Progenitor cell of endocrine pancreas (in vitro differentiated cells): Measurements from ENCODE around the gene PCDHB11. TPM values are rescaled to one million over a fixed set of nuclear protein-coding genes. Genes with fewer than 3 reads are reported as not detected.
A peak's percentile ranks its signal among the peaks of the same experiment; 100 is the strongest.
"Not testable (repeated sequence)": the region's sequence is repeated elsewhere in the genome, so short reads cannot be mapped to it uniquely, and the experiment has no call there.

Experiments used
- DNase-seq: peaks from one replicate; pipeline ENCODE4 v3.0.0; 2021; ENCODE audit warnings: low spot score; ENCODE audit not compliant: unreplicated experiment
- H3K27ac Mint-ChIP-seq: 2 replicates; pipeline ENCODE4 v1.8.0; 2021; ENCODE audit warnings: mild to moderate bottlenecking, moderate library complexity, mixed read lengths
- H3K27me3 Mint-ChIP-seq: 2 replicates; pipeline ENCODE4 v1.8.0; 2021; ENCODE audit warnings: mixed read lengths
- H3K36me3 Mint-ChIP-seq: 2 replicates; pipeline ENCODE4 v1.8.0; 2022; ENCODE audit warnings: mixed read lengths; ENCODE audit not compliant: insufficient read depth
- H3K4me1 Mint-ChIP-seq: 2 replicates; pipeline ENCODE4 v1.8.0; 2021; ENCODE audit warnings: low read depth, mixed read lengths
- H3K4me3 Mint-ChIP-seq: 2 replicates; pipeline ENCODE4 v1.8.0; 2021; ENCODE audit warnings: low read depth, mild to moderate bottlenecking, moderate library complexity, mixed read lengths
- H3K9me3 Mint-ChIP-seq: 2 replicates; pipeline ENCODE4 v1.8.0; 2021; ENCODE audit warnings: low read depth, mixed read lengths
- total RNA-seq: library from RNA; stranded (reverse); gene quantifications from 2 replicates; pipeline ENCODE4 v1.2.1, GENCODE V29; 2021
- TF ChIP-seq, protein P1 (sequence below): fragments of 200-600 bp; sonication (generic); IDR thresholded peaks from one replicate; pipeline ENCODE4 v1.5.0; 2021; ENCODE audit warnings: antibody characterized with exemption, mild to moderate bottlenecking; ENCODE audit not compliant: unreplicated experiment

The PCDHB11 gene
- total RNA-seq, 1 donor from 2014 or later: 4.7 TPM

GRCh38 chr5:141180313-141180712, 19.1 kb upstream of the PCDHB11 start:
- Mint-ChIP-seq H3K27ac (no peak overlapping the region), H3K27me3 (no peaks in the 10 kb centered on the region), H3K4me1 (no peaks in the 10 kb centered on the region), H3K9me3 (peaks cover 30% of the 10 kb centered on the region), H3K4me3 (no peak overlapping the region), H3K36me3 (peaks cover 30% of the 10 kb centered on the region)
- no peak for DNase-seq
- TF ChIP-seq, protein P1, sequence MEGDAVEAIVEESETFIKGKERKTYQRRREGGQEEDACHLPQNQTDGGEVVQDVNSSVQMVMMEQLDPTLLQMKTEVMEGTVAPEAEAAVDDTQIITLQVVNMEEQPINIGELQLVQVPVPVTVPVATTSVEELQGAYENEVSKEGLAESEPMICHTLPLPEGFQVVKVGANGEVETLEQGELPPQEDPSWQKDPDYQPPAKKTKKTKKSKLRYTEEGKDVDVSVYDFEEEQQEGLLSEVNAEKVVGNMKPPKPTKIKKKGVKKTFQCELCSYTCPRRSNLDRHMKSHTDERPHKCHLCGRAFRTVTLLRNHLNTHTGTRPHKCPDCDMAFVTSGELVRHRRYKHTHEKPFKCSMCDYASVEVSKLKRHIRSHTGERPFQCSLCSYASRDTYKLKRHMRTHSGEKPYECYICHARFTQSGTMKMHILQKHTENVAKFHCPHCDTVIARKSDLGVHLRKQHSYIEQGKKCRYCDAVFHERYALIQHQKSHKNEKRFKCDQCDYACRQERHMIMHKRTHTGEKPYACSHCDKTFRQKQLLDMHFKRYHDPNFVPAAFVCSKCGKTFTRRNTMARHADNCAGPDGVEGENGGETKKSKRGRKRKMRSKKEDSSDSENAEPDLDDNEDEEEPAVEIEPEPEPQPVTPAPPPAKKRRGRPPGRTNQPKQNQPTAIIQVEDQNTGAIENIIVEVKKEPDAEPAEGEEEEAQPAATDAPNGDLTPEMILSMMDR: no peak

DNA sequence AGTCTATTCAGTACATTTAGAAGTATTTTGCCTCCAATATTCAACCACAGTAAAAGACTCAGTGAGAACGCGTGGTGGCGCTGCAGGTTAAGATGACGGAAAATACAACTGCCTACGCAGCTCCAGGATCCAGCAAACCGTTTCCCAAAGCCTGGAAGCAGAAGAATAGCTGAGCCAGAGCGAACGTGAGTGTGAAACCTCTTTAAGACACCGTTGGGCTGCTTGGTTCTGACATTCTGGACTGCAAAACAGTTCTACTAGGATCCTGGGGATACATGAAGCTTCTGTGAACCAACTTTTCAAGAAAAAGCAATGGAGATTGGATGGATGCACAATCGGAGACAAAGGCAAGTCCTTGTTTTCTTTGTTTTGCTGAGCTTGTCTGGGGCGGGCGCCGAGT, 17.2 kb upstream of the PCDHB11 start, which contains the start of gene PCDHB16:
Gene PCDHB16, plus strand, starts transcription at position 140 of the 400 bp plus-strand sequence. Its CDS starts 173 bp downstream, at position 313.
- Mint-ChIP-seq H3K4me1 (no peaks in the 10 kb centered on the region), H3K36me3 (peaks cover 38% of the 10 kb centered on the region), H3K4me3 (peak within 1 kb of the TSS; percentile 80), H3K9me3 (peaks cover 41% of the 10 kb centered on the region), H3K27me3 (no peaks in the 10 kb centered on the region), H3K27ac (peak within 1 kb of the TSS; percentile 96)
- TF ChIP-seq, protein P1: peak; percentile 60
- DNase-seq: no peak

GRCh38 chr5:141184117-141184855, 15.1 kb upstream of the PCDHB11 start:
- peak overlapping the region; percentile 14 for H3K4me3 Mint-ChIP-seq

DNA sequence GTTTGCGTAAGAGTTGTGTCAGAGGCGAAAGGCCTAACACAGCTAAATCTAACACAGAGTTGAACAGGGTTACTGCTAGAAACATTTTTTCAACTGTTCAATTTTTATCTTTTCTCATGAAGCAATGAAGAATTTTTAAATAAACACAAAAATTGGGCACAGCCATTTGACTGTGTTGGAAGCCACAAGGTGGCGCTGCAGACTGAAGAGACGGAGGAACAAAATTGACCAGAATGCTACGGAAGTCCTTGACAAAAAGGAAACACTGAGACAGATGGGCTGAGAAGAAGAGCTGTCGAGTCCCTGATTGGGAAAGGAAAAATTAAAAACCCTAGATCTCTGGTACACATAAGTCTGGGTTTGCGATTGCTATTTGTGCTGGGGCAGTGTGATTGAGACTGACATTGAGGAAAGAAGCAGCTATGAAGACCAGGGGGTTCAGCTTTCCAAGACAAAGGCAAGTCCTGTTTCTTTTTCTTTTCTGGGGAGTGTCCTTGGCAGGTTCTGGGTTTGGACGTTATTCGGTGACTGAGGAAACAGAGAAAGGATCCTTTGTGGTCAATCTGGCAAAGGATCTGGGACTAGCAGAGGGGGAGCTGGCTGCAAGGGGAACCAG, 12.4 kb upstream of the PCDHB11 start, which contains the start of gene PCDHB9:
Gene PCDHB9, plus strand, starts transcription at position 265 of the 616 bp plus-strand sequence. Its CDS starts 158 bp downstream, at position 423.
- TF ChIP-seq, protein P1: no peak
- H3K4me3 Mint-ChIP-seq: peak within 1 kb of the TSS; percentile 43
- H3K36me3 Mint-ChIP-seq: peaks cover 55% of the 10 kb centered on the region
- H3K27me3 Mint-ChIP-seq: no peaks in the 10 kb centered on the region
- DNase-seq: no peak
- no peaks in the 10 kb centered on the region for H3K4me1 Mint-ChIP-seq
- peaks cover 51% of the 10 kb centered on the region for H3K9me3 Mint-ChIP-seq
- no peak within 1 kb of the TSS for H3K27ac Mint-ChIP-seq

More at GRCh38 chr5:141184117-141184855, 15.1 kb upstream of the PCDHB11 start:
- H3K27ac Mint-ChIP-seq: peak overlapping the region; percentile 83
- H3K36me3 Mint-ChIP-seq: peaks cover 48% of the 10 kb centered on the region
- not testable (repeated sequence) for H3K4me1 Mint-ChIP-seq, DNase-seq, H3K27me3 Mint-ChIP-seq
- H3K9me3 Mint-ChIP-seq: peaks cover 51% of the 10 kb centered on the region

GRCh38 chr5:141188682-141189081, 10.7 kb upstream of the PCDHB11 start:
- not testable (repeated sequence) for H3K27me3 Mint-ChIP-seq, H3K4me1 Mint-ChIP-seq, H3K4me3 Mint-ChIP-seq, DNase-seq
- Mint-ChIP-seq H3K9me3 (peaks cover 48% of the 10 kb centered on the region), H3K36me3 (peaks cover 53% of the 10 kb centered on the region), H3K27ac (peak overlapping the region; percentile 42)

GRCh38 chr5:141189131-141189530, 10.3 kb upstream of the PCDHB11 start:
- peaks cover 53% of the 10 kb centered on the region for H3K36me3 Mint-ChIP-seq
- H3K27me3 Mint-ChIP-seq, H3K4me1 Mint-ChIP-seq, DNase-seq, H3K27ac Mint-ChIP-seq, H3K4me3 Mint-ChIP-seq: not testable (repeated sequence)
- peaks cover 48% of the 10 kb centered on the region for H3K9me3 Mint-ChIP-seq
